LNCAP (cell line): ENCODE measurements around the gene ANKLE2.

ENCODE experiments used
- TF ChIP-seq, protein P1 (sequence below): fragments of 450-650 bp; IDR thresholded peaks from 2 replicates; pipeline ENCODE4 v1.5.1; 2017; ENCODE audit warnings: mild to moderate bottlenecking

Gene ANKLE2

DNA sequence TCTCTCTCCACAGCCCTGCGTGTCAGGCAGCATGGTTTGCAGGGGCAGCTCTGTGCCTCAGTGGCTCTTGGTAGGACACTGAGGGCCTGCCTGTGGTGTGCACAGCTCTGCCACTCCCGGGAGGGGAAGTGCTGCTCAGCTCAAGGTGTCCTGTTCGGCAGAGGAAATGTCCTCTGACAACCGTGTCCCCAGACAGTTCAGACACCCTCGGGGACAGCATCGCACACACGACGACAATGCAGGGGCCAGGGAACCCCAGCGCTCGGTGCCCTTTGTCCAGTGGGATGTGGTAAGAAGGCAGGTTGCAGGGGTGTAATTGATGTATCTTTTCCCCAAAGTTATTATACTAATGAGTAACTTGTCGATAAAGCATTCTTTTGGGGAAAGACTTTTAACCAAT, 14.2 kb downstream of the ANKLE2 start:
- TF ChIP-seq, protein P1, sequence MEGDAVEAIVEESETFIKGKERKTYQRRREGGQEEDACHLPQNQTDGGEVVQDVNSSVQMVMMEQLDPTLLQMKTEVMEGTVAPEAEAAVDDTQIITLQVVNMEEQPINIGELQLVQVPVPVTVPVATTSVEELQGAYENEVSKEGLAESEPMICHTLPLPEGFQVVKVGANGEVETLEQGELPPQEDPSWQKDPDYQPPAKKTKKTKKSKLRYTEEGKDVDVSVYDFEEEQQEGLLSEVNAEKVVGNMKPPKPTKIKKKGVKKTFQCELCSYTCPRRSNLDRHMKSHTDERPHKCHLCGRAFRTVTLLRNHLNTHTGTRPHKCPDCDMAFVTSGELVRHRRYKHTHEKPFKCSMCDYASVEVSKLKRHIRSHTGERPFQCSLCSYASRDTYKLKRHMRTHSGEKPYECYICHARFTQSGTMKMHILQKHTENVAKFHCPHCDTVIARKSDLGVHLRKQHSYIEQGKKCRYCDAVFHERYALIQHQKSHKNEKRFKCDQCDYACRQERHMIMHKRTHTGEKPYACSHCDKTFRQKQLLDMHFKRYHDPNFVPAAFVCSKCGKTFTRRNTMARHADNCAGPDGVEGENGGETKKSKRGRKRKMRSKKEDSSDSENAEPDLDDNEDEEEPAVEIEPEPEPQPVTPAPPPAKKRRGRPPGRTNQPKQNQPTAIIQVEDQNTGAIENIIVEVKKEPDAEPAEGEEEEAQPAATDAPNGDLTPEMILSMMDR: no peak

DNA sequence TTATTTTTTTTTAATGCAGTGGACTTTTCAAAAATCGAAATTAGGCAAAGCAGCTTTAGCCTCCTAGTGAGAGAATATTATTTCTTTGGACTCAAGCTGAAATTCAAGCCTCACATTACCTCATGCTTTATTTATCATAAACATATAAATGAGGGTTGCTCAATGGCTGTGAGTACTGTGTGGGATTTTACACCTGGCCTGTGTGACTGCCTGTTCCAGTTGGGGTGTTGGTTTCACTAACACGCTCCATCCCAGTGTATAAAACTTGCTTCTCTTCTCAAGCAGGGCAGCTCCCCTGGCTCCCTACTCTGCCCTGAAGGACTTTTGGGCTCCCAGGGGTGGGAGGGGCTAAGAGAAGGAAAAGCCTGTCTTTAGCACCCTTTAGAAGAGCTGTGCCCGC, 15.0 kb downstream of the ANKLE2 start:
- TF ChIP-seq, protein P1: no peak

DNA sequence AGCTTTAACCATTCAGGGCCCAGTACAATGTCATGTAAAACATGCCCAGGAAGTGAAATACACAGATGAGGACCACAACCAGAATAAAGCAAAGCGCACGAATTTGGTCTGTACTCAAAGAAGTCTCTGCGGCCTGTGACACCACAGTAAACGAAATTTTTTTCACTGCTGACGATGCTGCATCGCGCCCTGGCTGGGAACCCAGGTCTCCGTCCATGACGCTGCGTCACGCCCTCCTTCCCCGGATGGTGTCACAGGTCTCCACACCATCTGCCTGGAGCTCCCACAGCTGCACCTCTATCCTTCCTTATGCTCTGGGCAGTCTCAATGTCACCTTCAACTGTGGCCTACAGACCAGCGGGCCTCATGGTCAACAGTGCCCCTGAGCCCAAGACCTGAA, 17.8 kb downstream of the ANKLE2 start:
- TF ChIP-seq, protein P1: no peak

DNA sequence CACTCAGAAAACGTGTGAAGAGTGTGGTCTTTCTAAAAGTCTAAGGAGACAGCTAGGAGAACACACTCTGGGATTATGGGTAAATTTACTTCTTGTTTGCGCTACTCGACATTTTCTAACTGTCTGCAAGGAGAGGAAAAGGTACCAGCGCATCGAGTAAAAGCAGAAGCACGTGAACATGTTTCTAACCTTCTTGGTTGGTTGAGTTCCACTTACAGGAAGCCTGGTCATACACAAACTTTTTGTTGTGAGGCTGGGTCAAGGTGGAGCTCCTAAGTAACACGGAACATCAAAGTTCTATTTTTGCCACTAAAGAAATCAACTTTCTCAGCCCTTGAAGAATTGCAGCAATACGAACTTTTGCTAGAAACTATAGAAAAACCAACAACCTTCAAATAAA, 20.0 kb downstream of the ANKLE2 start:
- TF ChIP-seq, protein P1: no peak

DNA sequence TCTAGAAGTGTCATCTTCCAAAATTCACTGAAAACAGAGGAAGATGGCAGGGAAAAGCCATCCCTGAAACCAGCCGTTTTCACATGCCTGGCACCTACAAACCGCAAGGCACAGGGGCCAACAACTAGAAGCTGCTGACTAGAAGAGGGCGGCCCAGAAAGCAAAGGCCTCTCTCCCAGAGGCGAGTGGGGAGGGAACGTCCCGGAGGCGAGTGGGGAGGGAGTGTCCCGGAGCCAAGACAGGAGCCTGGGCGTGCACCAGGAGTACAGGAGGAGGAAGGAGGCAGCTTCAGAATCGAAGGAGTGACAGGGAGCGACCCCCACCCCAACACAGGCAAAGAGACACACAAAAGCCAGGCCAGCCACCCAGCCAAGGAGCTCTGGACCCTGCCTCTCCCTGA, 21.0 kb downstream of the ANKLE2 start:
- TF ChIP-seq, protein P1: no peak

DNA sequence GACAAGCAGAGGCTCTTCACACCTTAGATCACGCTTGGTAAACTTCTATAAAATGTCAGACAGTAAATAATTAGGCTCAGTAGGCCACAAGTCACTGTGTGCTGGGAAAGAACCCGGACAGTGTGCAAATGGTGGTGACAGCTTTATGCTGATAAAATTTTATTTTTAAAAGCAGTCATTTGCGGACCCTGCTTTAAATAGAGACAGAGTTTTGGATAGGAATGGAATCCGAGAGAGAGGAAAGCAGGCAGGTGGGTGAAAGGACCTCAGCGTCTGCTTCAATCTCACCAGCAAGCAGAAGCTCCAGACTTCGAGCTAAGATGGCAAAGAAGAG, 21.4 kb downstream of the ANKLE2 start:
- TF ChIP-seq, protein P1: no peak

DNA sequence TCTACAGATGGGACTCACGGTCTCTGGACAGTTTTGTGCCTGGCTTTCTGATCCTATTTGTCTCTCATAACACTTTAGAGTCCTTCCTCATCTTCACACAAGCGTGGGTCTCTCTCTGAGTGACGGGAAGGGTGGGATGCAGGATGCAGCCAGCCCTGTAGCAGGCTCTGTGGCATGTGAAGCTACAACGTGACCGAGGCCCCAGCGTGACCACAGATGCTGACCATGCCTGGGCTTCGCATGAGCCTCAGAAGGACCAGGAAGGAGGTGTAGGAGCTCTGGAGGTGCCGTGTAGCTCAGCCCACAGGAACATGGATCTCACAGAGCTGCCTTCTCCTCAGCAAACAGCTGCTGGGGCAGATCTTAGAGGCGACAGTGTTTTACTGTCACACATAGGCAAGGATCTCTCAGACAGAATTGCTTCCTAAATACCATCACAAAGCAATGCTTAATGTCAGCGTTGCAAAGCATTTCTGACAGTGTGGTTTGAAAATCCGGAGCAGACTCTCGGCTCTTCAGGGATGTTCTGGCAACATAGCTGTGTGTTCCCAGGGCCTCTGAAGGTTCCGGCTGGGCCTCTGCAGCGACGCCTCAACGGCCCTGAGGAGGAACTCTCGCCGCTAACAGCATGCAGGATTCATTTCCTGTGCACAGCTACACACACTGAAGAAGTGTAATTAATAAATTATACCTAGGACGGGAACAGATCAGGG, 21.9 kb downstream of the ANKLE2 start:
- TF ChIP-seq, protein P1: no peak

DNA sequence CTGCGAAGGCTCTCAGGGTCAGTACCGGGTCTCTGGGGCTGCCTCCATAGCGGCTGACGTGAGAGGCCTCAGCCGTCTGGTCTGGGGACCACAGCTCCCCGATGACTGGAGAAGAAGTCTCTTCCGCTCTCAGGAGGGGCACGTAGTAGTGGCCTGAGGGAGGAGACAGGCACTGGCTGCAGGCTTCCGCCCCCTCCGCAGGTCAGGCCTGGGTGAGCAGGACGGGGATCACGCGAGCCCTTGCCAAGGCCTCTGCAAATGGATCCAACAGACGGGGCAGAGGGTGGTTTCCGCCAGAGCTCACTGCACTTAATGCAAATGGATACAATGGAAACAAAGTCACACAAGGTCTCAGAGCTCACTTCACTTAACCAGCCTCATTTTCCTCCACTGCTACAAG, 24.7 kb downstream of the ANKLE2 start:
- TF ChIP-seq, protein P1: no peak
